ENCODE data around the gene SUB1.

GRCh38 chr5:32638309-32638708 lies 53.0 kb downstream of the SUB1 start:
- TF ChIP-seq, protein P1, sequence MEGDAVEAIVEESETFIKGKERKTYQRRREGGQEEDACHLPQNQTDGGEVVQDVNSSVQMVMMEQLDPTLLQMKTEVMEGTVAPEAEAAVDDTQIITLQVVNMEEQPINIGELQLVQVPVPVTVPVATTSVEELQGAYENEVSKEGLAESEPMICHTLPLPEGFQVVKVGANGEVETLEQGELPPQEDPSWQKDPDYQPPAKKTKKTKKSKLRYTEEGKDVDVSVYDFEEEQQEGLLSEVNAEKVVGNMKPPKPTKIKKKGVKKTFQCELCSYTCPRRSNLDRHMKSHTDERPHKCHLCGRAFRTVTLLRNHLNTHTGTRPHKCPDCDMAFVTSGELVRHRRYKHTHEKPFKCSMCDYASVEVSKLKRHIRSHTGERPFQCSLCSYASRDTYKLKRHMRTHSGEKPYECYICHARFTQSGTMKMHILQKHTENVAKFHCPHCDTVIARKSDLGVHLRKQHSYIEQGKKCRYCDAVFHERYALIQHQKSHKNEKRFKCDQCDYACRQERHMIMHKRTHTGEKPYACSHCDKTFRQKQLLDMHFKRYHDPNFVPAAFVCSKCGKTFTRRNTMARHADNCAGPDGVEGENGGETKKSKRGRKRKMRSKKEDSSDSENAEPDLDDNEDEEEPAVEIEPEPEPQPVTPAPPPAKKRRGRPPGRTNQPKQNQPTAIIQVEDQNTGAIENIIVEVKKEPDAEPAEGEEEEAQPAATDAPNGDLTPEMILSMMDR (IDR thresholded peaks at IDR 0.05) = no peak
- no peak for TF ChIP-seq POLR2AphosphoS5 (IDR thresholded peaks at IDR 0.05; ENCODE audit: low read depth, low read length)
